ENCODE data around the gene CASKIN2.

GRCh38 chr17:75521290-75521689 is 6.0 kb upstream of the CASKIN2 start:
- TF ChIP-seq YY1 (IDR thresholded peaks at IDR 0.05; ENCODE audit: insufficient read depth, insufficient read length) (no peak), ZNF274 (IDR thresholded peaks at IDR 0.05; ENCODE audit: low read depth, low read length) (no peak)
